IMR-90 (cell line): ENCODE results near the gene EVI2A. TPM values are rescaled to one million over a fixed set of nuclear protein-coding genes. Genes with fewer than 3 reads are reported as not detected.

Source experiments
- ATAC-seq: fragments of 200-7000 bp; cut with Tn5 transposase; 2 replicates; pipeline ENCODE4 v1.9.1; 2020; ENCODE audit warnings: low read depth, mild to moderate bottlenecking, moderate library complexity
- BruUV-seq: library from RNA; stranded (reverse); fragments of 400-500 nt; replicated peaks from 2 replicates; lab custom pipeline; 2021; lab: Mats Ljungman, UMichigan
- CTCF ChIA-PET: fragments of 300-600 bp; formaldehyde crosslinking; extraction: SDS; loops from one replicate; lab custom pipeline; 2021; ENCODE audit warnings: antibody characterized with exemption; lab: Yijun Ruan, JAX
- POLR2A ChIA-PET: fragments of 300-600 bp; sonication (Branson Sonifier 250); formaldehyde crosslinking; loops from one replicate; lab custom pipeline; 2022; ENCODE audit warnings: antibody characterized with exemption; ENCODE audit not compliant: unreplicated experiment; lab: Charles Lee
- DNase-seq: peaks from one replicate; pipeline ENCODE4 v3.0.0; 2013
- H2AFZ ChIP-seq: replicated peaks from 2 replicates; pipeline ENCODE3; 2013; ENCODE audit warnings: low read length, mild to moderate bottlenecking; ENCODE audit not compliant: poor library complexity
- H2AK5ac ChIP-seq: 2 replicates; pipeline ENCODE4 v1.6.1; 2013; ENCODE audit warnings: low read depth, low read length, inconsistent platforms
- H2AK9ac ChIP-seq: replicated peaks from 2 replicates; pipeline ENCODE3; 2013; ENCODE audit warnings: mild to moderate bottlenecking, low read depth, low read length, moderate library complexity; ENCODE audit not compliant: poor library complexity
- H2BK120ac ChIP-seq: 2 replicates; pipeline ENCODE4 v1.6.1; 2013; ENCODE audit warnings: low read depth, low read length, inconsistent platforms
- H2BK15ac ChIP-seq: 3 replicates; pipeline ENCODE4 v1.6.1; 2013; ENCODE audit warnings: low read depth, low read length, inconsistent platforms
- H2BK20ac ChIP-seq: 2 replicates; pipeline ENCODE4 v1.6.1; 2013; ENCODE audit warnings: low read depth, mild to moderate bottlenecking, inconsistent platforms, low read length, moderate library complexity
- H2BK5ac ChIP-seq: 2 replicates; pipeline ENCODE4 v1.6.1; 2013; ENCODE audit warnings: mild to moderate bottlenecking, low read depth, low read length, inconsistent platforms; ENCODE audit not compliant: poor library complexity, severe bottlenecking
- H3K14ac ChIP-seq: replicated peaks from 2 replicates; pipeline ENCODE4 v1.6.1; 2013; ENCODE audit warnings: low read depth, low read length, inconsistent platforms
- H3K18ac ChIP-seq: 2 replicates; pipeline ENCODE4 v1.6.1; 2013; ENCODE audit warnings: low read depth, low read length, control low read depth
- H3K23ac ChIP-seq: 2 replicates; pipeline ENCODE4 v1.6.1; 2013; ENCODE audit warnings: low read depth, low read length, inconsistent platforms
- H3K27ac ChIP-seq: 2 replicates; pipeline ENCODE4 v1.5.1; 2013; ENCODE audit warnings: mild to moderate bottlenecking, control low read depth, low read length; ENCODE audit not compliant: insufficient read depth
- H3K27me3 ChIP-seq: 2 replicates; pipeline ENCODE4 v1.6.1; 2013; ENCODE audit warnings: low read length; ENCODE audit not compliant: control insufficient read depth, insufficient read depth
- H3K36me3 ChIP-seq: 2 replicates; pipeline ENCODE4 v1.6.1; 2013; ENCODE audit warnings: low read length, mixed read lengths; ENCODE audit not compliant: control insufficient read depth, insufficient read depth
- H3K4ac ChIP-seq: 2 replicates; pipeline ENCODE4 v1.6.1; 2013; ENCODE audit warnings: low read depth, low read length, inconsistent platforms
- H3K4me1 ChIP-seq: 2 replicates; pipeline ENCODE4 v1.6.1; 2013; ENCODE audit warnings: low read length, mixed read lengths; ENCODE audit not compliant: control insufficient read depth, insufficient read depth
- H3K4me2 ChIP-seq: 2 replicates; pipeline ENCODE4 v1.6.1; 2013; ENCODE audit warnings: low read depth, mild to moderate bottlenecking, control low read depth, low read length, moderate library complexity
- H3K4me3 ChIP-seq: 2 replicates; pipeline ENCODE4 v1.5.1; 2013; ENCODE audit warnings: low read depth, mild to moderate bottlenecking, control low read depth, low read length, moderate library complexity; ENCODE audit not compliant: insufficient read depth
- H3K56ac ChIP-seq: 2 replicates; pipeline ENCODE4 v1.6.1; 2013; ENCODE audit warnings: low read length, inconsistent platforms; ENCODE audit not compliant: insufficient read depth; ENCODE audit errors: extremely low read depth
- H3K79me1 ChIP-seq, 2 experiments: 2 replicates each; pipeline ENCODE4 v1.6.1; 2013; ENCODE audit warnings: low read length in 2 of 2, inconsistent platforms in 1 of 2, low read depth in 1 of 2
- H3K9ac ChIP-seq: 2 replicates; pipeline ENCODE4 v1.6.1; 2013; ENCODE audit warnings: low read depth, low read length, control low read depth
- H3K9me1 ChIP-seq: 2 replicates; pipeline ENCODE4 v1.6.1; 2013; ENCODE audit warnings: low read length, inconsistent platforms; ENCODE audit not compliant: insufficient read depth
- H3K9me3 ChIP-seq: 2 replicates; pipeline ENCODE4 v1.6.1; 2013; ENCODE audit warnings: low read length; ENCODE audit not compliant: control insufficient read depth, insufficient read depth
- H4K20me1 ChIP-seq: 2 replicates; pipeline ENCODE4 v1.6.1; 2013; ENCODE audit warnings: low read length, inconsistent platforms; ENCODE audit not compliant: insufficient read depth
- H4K5ac ChIP-seq: 2 replicates; pipeline ENCODE4 v1.6.1; 2013; ENCODE audit warnings: mild to moderate bottlenecking, low read depth, low read length, control low read depth
- H4K8ac ChIP-seq, 2 experiments: 2 replicates each; pipeline ENCODE4 v1.6.1; 2013; ENCODE audit warnings: low read depth in 2 of 2, low read length in 2 of 2, control low read depth in 1 of 2, inconsistent platforms in 1 of 2
- H4K91ac ChIP-seq: 2 replicates; pipeline ENCODE4 v1.6.1; 2013; ENCODE audit warnings: low read depth, low read length, inconsistent platforms; ENCODE audit not compliant: insufficient read depth
- FOS ChIP-seq: fragments of 150-350 bp; IDR thresholded peaks from 2 replicates; pipeline ENCODE4 v1.6.1; 2016; ENCODE audit warnings: low read depth, low read length
- MXI1 ChIP-seq: IDR thresholded peaks from 2 replicates; pipeline ENCODE4 v1.6.1; 2012; ENCODE audit warnings: low read depth, mild to moderate bottlenecking, low read length, moderate library complexity, borderline replicate concordance
- SMC3 ChIP-seq: fragments of 150-350 bp; IDR thresholded peaks from 2 replicates; pipeline ENCODE4 v1.6.1; 2016; ENCODE audit warnings: low read depth, mild to moderate bottlenecking, antibody characterized with exemption, low read length, moderate library complexity
- WGBS, 2 experiments: methylation state at CpG; one replicate each; pipeline versions ENCODE4 v1.1.5 to v1.1.7; 2013; ENCODE audit warnings: missing lambda C conversion rate in 2 of 2; ENCODE audit not compliant: insufficient read length in 1 of 2; ENCODE audit errors: extremely low coverage in 2 of 2; 5-methylcytosine and 5-hydroxymethylcytosine counted together
- dilution Hi-C: fragments of 300-500 bp; cut with HindIII; formaldehyde crosslinking; loops from one replicate; pipeline ENCODE4 v1.14.3; 2018; ENCODE audit warnings: low sequenced_read_pairs; ENCODE audit not compliant: unreplicated experiment
- in situ Hi-C: fragments of 300-500 bp; cut with MboI; formaldehyde crosslinking; loops from 3 replicates; pipeline ENCODE4 v1.14.3; 2019; ENCODE audit warnings: low sequenced_read_pairs, inconsistent platforms, mixed read lengths
- intact Hi-C: fragments of 100-400 bp; cut with micrococcal nuclease; formaldehyde crosslinking; loops from 2 replicates; pipeline ENCODE4 v1.10.0; 2022
- polyA plus RNA-seq, 3 experiments: library from polyadenylated mRNA; depleted of rRNA; stranded (reverse); fragments of >200 nt; gene quantifications; 2 replicates each; pipeline ENCODE4 v1.2.3, GENCODE V29; 2012; ENCODE audit warnings: low replicate concordance in 1 of 3
- total RNA-seq: library from RNA; depleted of rRNA; stranded (reverse); fragments of >200 nt; gene quantifications from 2 replicates; pipeline ENCODE4 v1.2.3, GENCODE V29; 2012

EVI2A gene
- total and polyA plus RNA-seq, 2 of the 4 experiments (the other 2 are of a cell fraction): 0.50 to 0.90 TPM

DNA sequence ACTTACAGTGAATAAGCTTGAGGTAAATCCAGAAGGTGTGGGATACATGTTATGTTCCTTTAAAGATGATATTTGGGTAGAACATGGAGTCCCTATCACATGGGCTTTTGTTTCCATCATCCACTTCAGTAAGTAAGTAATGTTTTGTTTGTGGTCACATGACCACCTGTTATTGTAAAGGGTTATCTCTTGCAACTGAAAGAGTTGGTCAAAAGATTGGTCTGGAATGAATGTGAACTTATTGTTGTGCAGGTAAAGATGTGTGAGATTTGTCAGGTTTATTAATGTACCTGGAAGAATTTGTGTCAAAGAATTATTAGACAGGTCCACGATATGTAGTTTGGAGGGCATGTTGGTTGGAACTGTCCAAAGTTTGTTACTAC lies 25.9 kb downstream of the EVI2A start:
- DNase-seq (no peak), ATAC-seq (no peak)
- Histone ChIP-seq H2AFZ (no peak overlapping the region), H2BK20ac (no peak overlapping the region), H2AK9ac (no peak overlapping the region), H4K8ac (no peak overlapping the region), H4K91ac (no peak overlapping the region), H3K4me2 (no peak overlapping the region), H3K56ac (no peak overlapping the region), H3K27me3 (no peaks in the 10 kb centered on the region), H3K18ac (no peak overlapping the region), H3K14ac (no peak overlapping the region), H2BK5ac (no peak overlapping the region), H3K36me3 (no peaks in the 10 kb centered on the region; the same call in 1 of the 2 replicates), H3K79me1 (peaks cover 9 to 33% of the 10 kb centered on the region in 2 experiments), H2AK5ac (no peak overlapping the region), H3K9me3 (no peaks in the 10 kb centered on the region), H2BK120ac (no peak overlapping the region), H2BK15ac (no peak overlapping the region), H3K4ac (no peak overlapping the region), H3K9me1 (no peaks in the 10 kb centered on the region; the same call in 1 of the 2 replicates), H4K20me1 (no peaks in the 10 kb centered on the region; the same call in 1 of the 2 replicates), H3K9ac (no peak overlapping the region), H3K23ac (no peak overlapping the region), H3K4me3 (no peak overlapping the region), H4K5ac (no peak overlapping the region), H3K27ac (no peak overlapping the region), H3K4me1 (no peaks in the 10 kb centered on the region)
- intact Hi-C loops: no loop called here
- WGBS, 2 experiments: 100% methylated on average over 1 of the region's 1 CpG; no CpG with 5 or more reads in 1 of the 2 experiments
- in situ Hi-C loops: no loop called here
- dilution Hi-C loops: no loop called here
- CTCF ChIA-PET: no interaction called here
- POLR2A ChIA-PET: no interaction called here
- no TSS peak for BruUV-seq
- TF ChIP-seq SMC3 (no peak), FOS (no peak), MXI1 (no peak)
